Right atrium auricular region (tissue), 2 donors: ENCODE data around the gene RNPS1. TPM values are rescaled to one million over a fixed set of nuclear protein-coding genes. Genes with fewer than 3 reads are reported as not detected.

Source experiments
- DNase-seq: peaks from one replicate; pipeline ENCODE4 v3.0.0-alpha.2; 2019; ENCODE audit warnings: low spot score
- H3K27ac ChIP-seq, 2 donors: fragments of 200-600 bp; sonication (generic); 1 replicate in 1 of 2; 2 replicates in 1 of 2; pipeline ENCODE4 v1.5.1; 2016 to 2019
- H3K27me3 ChIP-seq, 2 donors: fragments of 200-600 bp; sonication (generic); one replicate each; pipeline versions ENCODE4 v1.5.1 to v1.6.0; 2017 to 2019
- H3K36me3 ChIP-seq: fragments of 200-600 bp; sonication (generic); one replicate; pipeline ENCODE4 v1.5.1; 2016
- H3K4me1 ChIP-seq, 2 donors: fragments of 200-600 bp; sonication (generic); one replicate each; pipeline versions ENCODE4 v1.5.1 to v1.6.0; 2017 to 2019
- H3K4me3 ChIP-seq, 2 donors: fragments of 200-600 bp; sonication (generic); 1 replicate in 1 of 2; 2 replicates in 1 of 2; pipeline ENCODE4 v1.5.1; 2017 to 2019; ENCODE audit warnings: mild to moderate bottlenecking in 1 of 2, moderate library complexity in 1 of 2
- H3K9me3 ChIP-seq, 2 donors: fragments of 200-600 bp; sonication (generic); one replicate each; pipeline ENCODE4 v1.5.1; 2019
- CTCF ChIP-seq, 2 donors: fragments of 200-600 bp; sonication (generic); IDR thresholded peaks; one replicate each; pipeline ENCODE4 v1.5.1; 2019; ENCODE audit warnings: antibody characterized with exemption in 2 of 2
- total RNA-seq, 2 donors: library from RNA; depleted of rRNA; stranded (reverse); fragments of >200 nt; gene quantifications; one replicate each; pipeline ENCODE4 v1.1.0, GENCODE V29; 2016

The RNPS1 gene
- total RNA-seq, 2 donors from 2014 or later = 93.6 to 124 TPM

GRCh38 chr16:2228161-2228824, 39.6 kb downstream of the RNPS1 start:
- peaks cover 0 to 20% of the 10 kb centered on the region in 2 donors for H3K4me1 ChIP-seq
- H3K36me3 ChIP-seq = peaks cover 51% of the 10 kb centered on the region
- H3K4me3 ChIP-seq = no peak overlapping the region
- DNase-seq = no peak
- no peaks in the 10 kb centered on the region for H3K9me3 ChIP-seq
- TF ChIP-seq CTCF (IDR thresholded peaks at IDR 0.05) = no peak
- H3K27ac ChIP-seq = no peak overlapping the region
- no peaks in the 10 kb centered on the region for H3K27me3 ChIP-seq

DNA sequence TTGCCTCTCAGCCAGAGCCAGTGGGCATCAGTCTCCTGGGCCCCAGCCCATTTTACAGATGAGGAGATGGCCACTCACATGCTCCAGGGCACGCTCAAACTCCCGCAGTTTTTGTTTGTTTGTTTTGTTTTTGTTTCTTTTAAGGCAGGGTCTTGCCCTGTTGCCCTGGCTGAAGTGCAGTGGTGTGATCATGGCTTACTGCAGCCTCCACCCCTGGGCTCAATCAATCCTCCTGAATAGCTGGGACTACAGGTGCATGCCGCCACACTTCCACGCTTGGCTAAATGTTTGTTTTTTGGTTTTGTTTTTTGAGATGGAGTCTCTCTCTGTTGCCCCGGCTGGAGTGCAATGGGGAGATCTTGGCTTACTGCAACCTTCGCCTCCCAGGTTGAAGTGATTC, 41.0 kb downstream of the RNPS1 start:
- no peak for DNase-seq
- Histone ChIP-seq H3K36me3 (peaks cover 37% of the 10 kb centered on the region), H3K27ac (no peak overlapping the region), H3K4me3 (no peak overlapping the region), H3K9me3 (no peaks in the 10 kb centered on the region), H3K27me3 (no peaks in the 10 kb centered on the region), H3K4me1 (peaks cover 0 to 23% of the 10 kb centered on the region in 2 donors)
- no peak for TF ChIP-seq CTCF (IDR thresholded peaks at IDR 0.05)

DNA sequence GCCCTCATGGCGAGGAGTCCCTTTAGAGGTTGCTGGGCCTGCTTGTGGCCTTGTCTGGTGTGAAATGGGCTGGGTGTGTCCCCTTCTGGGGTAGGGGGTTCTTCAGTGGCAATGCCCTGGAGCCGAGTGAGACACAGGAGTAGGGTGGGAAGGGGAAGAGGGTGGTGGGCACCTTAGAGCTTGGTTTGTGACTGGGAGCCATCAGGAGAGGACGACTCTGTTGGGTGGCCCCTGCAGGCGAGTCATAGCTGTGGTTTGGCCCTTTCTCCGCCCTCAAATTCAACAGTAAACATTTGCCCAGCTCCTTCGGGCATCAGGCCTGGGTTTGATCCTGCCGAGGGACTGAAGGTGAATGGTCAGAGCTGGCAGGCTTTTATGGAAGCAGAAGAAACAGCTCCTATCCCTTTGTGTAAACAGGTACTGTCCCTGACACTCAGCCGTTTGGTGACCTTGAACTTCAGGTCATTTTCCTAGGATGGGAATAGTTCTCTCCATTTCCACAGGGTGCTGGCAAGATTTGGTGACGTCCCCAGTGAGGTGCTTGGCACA, 41.6 kb downstream of the RNPS1 start:
- no peaks in the 10 kb centered on the region for H3K27me3 ChIP-seq
- H3K9me3 ChIP-seq = no peaks in the 10 kb centered on the region
- H3K27ac ChIP-seq = no peak overlapping the region
- peaks cover 31% of the 10 kb centered on the region for H3K36me3 ChIP-seq
- peaks cover 0 to 23% of the 10 kb centered on the region in 2 donors for H3K4me1 ChIP-seq
- no peak for TF ChIP-seq CTCF (IDR thresholded peaks at IDR 0.05)
- no peak for DNase-seq
- H3K4me3 ChIP-seq = no peak overlapping the region

DNA sequence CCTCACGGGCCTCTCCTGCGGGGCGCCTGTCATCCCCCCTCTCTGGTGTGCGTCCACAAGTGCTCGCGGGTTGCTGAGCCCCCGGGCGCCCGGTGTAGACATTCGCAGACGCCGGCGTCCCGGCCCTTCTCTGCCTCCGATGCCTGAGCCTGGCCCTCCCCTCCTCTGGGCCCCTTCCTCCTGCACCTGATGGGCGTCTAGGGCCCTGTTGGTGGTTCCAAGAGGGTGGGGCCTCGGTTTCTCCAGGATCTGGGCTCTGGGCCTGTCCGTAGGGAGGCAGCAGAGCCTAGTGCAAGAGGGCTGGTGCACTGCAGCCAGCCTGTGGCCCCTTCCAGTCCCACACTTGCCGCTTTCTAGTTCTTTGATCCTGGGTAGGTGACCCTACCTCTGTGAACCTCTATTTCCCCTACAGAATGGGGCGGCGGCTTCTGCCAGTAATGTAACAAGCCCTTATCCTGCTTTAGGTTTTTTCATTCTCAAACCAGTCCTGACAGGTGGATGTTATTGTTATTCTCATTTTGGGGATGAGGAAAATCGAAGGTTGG, 43.9 kb downstream of the RNPS1 start:
- TF ChIP-seq CTCF (IDR thresholded peaks at IDR 0.05) = peak in 1 of 2 donors; percentile 27
- Histone ChIP-seq H3K9me3 (no peaks in the 10 kb centered on the region), H3K27ac (peak overlapping the region; percentile 88 to 91), H3K36me3 (peaks cover 9% of the 10 kb centered on the region), H3K4me3 (peak overlapping the region; percentile 89 to 95), H3K4me1 (peaks cover 0 to 23% of the 10 kb centered on the region in 2 donors), H3K27me3 (no peaks in the 10 kb centered on the region)
- no peak for DNase-seq

DNA sequence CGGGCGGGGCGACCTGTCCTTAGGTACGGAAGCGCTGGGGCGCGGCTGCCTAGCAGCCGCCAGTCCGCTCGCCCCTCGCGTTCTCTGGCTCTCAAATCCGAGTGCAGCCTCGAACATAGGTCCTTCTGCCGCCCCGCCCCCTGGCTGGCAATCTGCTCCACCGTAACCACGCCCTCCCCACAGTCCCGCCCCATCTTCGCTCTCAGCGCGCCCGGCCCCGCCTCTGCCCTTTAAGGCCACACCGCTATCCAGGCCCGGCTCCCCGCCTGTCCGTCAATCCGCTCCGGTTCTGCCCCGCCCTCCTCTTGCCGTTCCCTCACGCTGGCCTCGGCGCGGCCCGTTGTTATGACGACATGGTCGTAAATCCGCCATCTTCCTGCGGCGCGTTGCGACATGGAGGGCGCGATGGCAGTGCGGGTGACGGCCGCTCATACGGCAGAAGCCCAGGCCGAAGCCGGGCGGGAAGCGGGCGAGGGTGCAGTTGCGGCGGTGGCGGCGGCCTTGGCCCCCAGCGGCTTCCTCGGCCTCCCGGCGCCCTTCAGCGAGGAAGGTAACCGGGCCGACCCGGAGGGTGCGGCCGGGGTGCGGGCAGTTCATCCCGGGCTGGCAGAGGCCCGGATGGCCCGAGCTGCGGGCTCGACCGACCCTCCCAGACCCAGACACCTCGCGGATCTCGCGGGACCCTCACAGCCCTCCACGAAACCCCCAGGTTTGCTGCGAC, 44.5 kb downstream of the RNPS1 start, which contains the start of gene E4F1:
E4F1 (plus strand) TSS at position 371 of the 721 bp plus-strand sequence; CDS start at position 394, 23 bp downstream.
- H3K9me3 ChIP-seq = no peaks in the 10 kb centered on the region
- peaks cover 3% of the 10 kb centered on the region for H3K36me3 ChIP-seq
- peak; percentile 100 for DNase-seq
- peak within 1 kb of the TSS; percentile 88 to 91 for H3K27ac ChIP-seq
- peaks cover 0 to 23% of the 10 kb centered on the region in 2 donors for H3K4me1 ChIP-seq
- TF ChIP-seq CTCF (IDR thresholded peaks at IDR 0.05) = peak in 1 of 2 donors; percentile 18
- H3K27me3 ChIP-seq = no peaks in the 10 kb centered on the region
- H3K4me3 ChIP-seq = peak within 1 kb of the TSS; percentile 89 to 95
